HUES64 (cell line): ENCODE measurements around the gene DUOXA2.

Experiments used
- H3K27ac ChIP-seq: 2 replicates; pipeline ENCODE4 v1.7.0; 2013; ENCODE audit warnings: low read depth, low read length, inconsistent platforms
- H3K27me3 ChIP-seq: 2 replicates; pipeline ENCODE4 v1.6.1; 2013; ENCODE audit warnings: mild to moderate bottlenecking, low read length; ENCODE audit not compliant: insufficient read depth
- H3K36me3 ChIP-seq: 2 replicates; pipeline ENCODE4 v1.6.1; 2013; ENCODE audit warnings: mild to moderate bottlenecking, low read length; ENCODE audit not compliant: insufficient read depth
- H3K4me1 ChIP-seq: 2 replicates; pipeline ENCODE4 v1.6.1; 2013; ENCODE audit warnings: mild to moderate bottlenecking, low read length, moderate library complexity; ENCODE audit not compliant: insufficient read depth
- H3K4me3 ChIP-seq: 2 replicates; pipeline ENCODE4 v1.5.1; 2013; ENCODE audit warnings: mild to moderate bottlenecking, low read length, moderate library complexity
- H3K9ac ChIP-seq: 2 replicates; pipeline ENCODE4 v1.6.1; 2013; ENCODE audit warnings: mild to moderate bottlenecking, low read depth, low read length
- H3K9me3 ChIP-seq: 2 replicates; pipeline ENCODE4 v1.6.1; 2013; ENCODE audit warnings: low read depth, low read length; ENCODE audit not compliant: insufficient read depth
- WGBS: fragments of 150-250, 120-280 bp; methylation state at CpG from one replicate; pipeline ENCODE4 v1.1.7; 2013; ENCODE audit warnings: missing lambda C conversion rate; 5-methylcytosine and 5-hydroxymethylcytosine counted together

Gene DUOXA2

DNA sequence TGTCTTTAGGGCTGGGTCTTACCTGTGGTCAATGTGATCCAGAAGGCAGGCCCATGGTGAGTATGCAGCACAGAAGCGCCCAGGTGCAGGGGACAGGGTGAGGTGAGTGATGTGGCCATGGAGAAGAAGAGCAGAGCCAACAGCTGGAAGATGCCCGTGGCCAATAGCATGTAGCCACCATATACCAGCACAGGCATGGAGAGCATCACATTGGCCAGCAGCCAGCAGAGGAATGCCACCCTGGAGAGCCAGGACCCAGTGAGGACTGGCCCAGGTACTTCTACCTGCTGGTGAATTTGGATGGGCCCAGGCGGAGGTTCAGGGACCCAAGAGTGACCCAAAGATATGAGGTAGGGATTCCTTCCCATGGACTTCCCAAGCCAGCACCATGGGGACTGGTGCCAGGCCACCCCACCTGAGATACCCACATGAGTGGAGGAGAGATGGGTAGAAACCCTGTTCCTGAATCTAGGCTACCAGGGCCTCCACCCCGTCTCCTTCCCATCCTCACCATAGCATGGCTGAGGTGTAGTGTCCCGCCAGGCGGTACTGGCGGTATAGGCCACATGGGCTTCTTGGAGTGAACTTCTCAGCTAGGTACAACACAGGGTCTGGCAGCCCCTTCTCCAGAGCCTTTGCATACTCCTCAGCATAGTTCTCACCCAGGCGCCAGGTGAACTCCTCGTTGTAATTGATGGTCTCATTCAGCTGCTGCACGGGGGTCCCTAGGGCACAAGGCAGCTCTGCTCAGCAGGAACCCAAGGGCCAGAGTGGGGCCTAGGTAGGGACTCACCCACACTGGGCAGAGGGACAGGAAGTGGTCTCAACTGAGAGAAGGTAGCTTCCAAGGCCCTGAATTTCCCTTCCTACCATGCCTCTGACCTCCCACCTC, 6.2 kb downstream of the DUOXA2 start:
- Histone ChIP-seq H3K27me3 (peaks cover 60% of the 10 kb centered on the region), H3K4me3 (no peak overlapping the region), H3K36me3 (no peaks in the 10 kb centered on the region), H3K27ac (no peak overlapping the region), H3K4me1 (no peaks in the 10 kb centered on the region), H3K9me3 (no peaks in the 10 kb centered on the region), H3K9ac (no peak overlapping the region)
- WGBS: 95% methylated on average over 10 of the region's 10 CpGs

DNA sequence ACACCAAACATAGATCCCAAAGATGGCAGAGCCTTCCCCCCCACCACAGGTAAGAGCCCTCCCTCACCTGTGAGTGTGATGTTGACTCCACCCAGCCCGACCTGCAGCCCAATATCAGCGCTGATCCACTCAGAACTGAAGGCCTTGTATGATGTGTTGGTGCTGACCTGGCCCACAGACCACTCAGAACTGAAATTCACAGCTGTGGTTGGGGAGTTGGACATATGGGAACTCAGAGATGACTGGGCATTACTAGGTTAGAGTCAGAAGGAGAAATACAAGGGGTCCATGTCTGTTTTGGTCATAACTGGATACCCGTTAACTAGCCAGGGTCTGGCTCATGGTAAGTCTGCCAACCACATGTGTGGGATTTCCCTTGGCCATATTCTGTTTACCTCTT, 6.9 kb downstream of the DUOXA2 start:
- Histone ChIP-seq H3K27me3 (peaks cover 60% of the 10 kb centered on the region), H3K4me3 (no peak overlapping the region), H3K27ac (no peak overlapping the region), H3K9me3 (no peaks in the 10 kb centered on the region), H3K36me3 (no peaks in the 10 kb centered on the region), H3K4me1 (no peaks in the 10 kb centered on the region), H3K9ac (no peak overlapping the region)
- 93% methylated on average over 3 of the region's 3 CpGs for WGBS

DNA sequence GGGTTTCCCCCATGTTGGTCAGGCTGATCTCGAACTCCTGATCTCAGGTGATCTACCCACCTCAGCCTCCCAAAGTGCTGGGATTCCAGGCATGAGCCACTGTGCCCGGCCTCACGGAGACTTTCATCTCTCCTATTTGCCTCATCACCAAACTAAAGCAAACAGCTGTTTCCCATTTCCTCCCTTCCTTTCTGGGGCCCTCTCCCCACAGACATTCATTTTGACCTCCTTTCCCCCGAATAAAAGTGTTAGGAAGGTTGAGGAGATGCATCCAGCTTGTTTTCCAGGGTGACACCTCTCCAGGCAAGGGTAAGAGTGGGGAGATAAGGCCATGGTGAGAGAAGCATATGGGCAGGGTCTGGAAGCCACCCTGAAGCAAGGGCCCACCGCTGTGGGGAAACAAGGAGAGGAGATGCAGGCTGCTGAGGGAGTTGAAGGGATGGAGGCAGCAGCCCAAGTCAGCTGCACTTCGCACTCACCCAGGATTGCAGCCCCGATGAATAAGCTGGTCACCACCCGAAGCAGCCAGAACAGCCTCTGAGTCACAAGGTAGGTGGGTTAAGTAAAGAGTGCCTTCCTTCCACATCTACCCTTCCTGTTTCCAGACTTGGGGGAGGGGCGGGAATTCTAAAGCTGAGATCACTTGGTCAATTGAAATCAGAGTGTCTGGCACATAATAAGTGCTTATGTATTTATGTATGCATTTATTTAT, 7.7 kb downstream of the DUOXA2 start:
- Histone ChIP-seq H3K4me1 (no peaks in the 10 kb centered on the region), H3K36me3 (no peaks in the 10 kb centered on the region), H3K27me3 (peaks cover 60% of the 10 kb centered on the region), H3K9ac (no peak overlapping the region), H3K27ac (no peak overlapping the region), H3K4me3 (no peak overlapping the region), H3K9me3 (no peaks in the 10 kb centered on the region)
- WGBS: 75% methylated on average over 8 of the region's 9 CpGs

DNA sequence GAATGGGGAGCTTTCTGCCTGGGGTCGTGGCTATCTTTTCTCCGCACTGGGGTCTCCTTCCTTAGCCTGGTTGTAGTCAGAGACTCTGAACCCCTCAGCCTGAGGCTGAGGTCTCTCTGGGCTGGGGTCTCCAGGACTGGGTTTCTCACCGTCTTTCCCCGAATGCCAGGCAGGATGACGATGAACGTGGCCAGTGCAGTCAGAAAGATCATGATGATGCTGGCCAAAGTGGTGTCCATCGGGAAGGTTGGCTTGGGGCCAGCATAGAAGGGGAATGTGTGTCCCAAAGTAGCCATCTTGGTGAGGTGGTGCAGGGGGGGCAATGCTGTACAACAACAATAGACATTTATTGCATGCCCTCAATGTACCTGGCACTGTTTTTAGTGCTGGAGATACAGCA, 8.6 kb downstream of the DUOXA2 start:
- H3K27ac ChIP-seq: no peak overlapping the region
- peaks cover 60% of the 10 kb centered on the region for H3K27me3 ChIP-seq
- 91% methylated on average over 7 of the region's 7 CpGs for WGBS

DNA sequence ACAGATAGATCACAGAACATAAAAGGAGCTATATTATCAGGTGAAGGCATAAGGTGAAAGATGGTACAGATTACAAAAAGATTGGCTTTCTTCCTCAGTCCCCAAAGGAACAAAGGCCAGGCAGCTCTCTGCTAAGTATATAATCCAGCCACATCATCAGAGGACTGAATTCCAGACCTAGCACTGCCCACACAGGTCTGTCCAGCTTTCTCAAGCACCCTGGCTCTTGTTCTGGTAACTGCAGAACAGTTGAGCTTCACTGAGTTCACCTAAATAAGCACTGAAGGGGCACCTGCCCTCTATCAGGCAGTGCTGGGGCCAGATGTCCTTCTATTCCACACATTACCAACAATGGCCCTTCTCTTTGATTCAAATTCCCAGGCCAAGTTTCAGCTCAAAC, 9.3 kb downstream of the DUOXA2 start:
- Histone ChIP-seq H3K9me3 (no peaks in the 10 kb centered on the region), H3K4me1 (no peaks in the 10 kb centered on the region), H3K9ac (no peak overlapping the region), H3K27me3 (peaks cover 64% of the 10 kb centered on the region), H3K27ac (no peak overlapping the region), H3K36me3 (no peaks in the 10 kb centered on the region), H3K4me3 (no peak overlapping the region)

More for the DNA sequence above, 8.6 kb downstream of the DUOXA2 start:
- H3K9ac ChIP-seq: no peak overlapping the region
- H3K4me1 ChIP-seq: no peaks in the 10 kb centered on the region
- no peak overlapping the region for H3K4me3 ChIP-seq
- H3K9me3 ChIP-seq: no peaks in the 10 kb centered on the region
- H3K36me3 ChIP-seq: no peaks in the 10 kb centered on the region

DNA sequence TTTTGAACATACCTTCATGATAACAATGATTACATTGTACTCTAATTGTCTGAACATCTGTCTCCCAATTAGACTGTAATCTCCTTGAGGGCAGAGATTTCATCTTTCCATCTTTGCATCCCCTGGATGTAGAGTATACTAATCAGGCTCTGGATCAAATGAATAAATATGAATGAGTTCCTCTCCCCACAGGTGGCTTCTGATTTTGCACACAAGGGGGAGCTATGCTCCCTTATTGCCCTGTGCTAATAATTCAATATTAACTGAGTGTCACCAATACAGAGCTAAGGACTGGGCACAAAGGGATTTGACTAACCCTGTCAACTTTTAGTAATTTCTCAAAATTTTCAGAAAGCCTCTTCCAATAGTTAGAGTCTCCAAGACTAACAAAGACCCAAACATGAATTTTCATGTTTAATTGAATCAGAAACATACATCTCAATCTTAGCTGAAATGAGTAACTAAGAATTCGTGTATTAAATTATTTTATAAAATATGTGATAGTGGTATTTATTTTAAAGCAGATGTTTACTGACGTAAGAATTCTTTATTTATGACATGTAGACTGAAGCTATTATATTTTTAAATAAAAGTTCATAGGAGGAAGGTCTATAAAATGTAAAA, 12.5 kb downstream of the DUOXA2 start:
- peaks cover 92% of the 10 kb centered on the region for H3K27me3 ChIP-seq
- no peak overlapping the region for H3K9ac ChIP-seq
- H3K27ac ChIP-seq: no peak overlapping the region
- H3K36me3 ChIP-seq: no peaks in the 10 kb centered on the region
- 80% methylated on average over 1 of the region's 2 CpGs for WGBS
- no peaks in the 10 kb centered on the region; the same call in 1 of the 2 replicates for H3K9me3 ChIP-seq
- H3K4me1 ChIP-seq: no peaks in the 10 kb centered on the region
- no peak overlapping the region for H3K4me3 ChIP-seq

DNA sequence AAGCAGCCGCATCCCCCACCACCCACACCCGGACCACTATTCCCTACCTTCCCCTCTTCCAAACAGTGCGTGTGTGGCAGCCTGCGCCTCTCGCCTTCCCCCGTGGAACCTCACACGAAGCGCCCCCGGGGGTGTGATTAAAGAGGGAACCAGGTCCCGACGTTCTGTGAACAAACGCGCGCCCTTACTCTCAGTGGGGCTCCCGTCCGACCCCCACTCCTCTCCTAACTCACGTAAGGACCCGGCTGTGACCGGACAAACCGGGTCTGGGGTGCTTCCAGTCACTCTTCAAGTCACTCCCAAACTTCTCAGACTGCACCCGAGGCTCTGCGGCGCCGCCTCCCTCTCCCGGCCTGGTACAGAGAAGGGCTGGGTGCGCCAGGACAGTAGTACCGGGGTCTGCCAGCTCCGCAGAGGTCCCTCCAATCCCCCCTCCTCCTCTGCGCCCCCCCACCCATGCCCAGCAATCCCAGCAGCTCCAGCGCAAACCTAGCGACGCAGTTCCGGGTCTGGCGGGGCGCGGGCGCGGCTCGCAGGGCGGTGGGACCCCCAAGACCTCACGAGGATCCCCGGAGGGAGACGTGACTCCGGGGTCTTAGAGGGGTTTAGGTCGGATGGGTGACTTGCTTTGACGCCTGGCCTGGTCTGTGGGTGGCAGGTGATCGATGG, 15.0 kb downstream of the DUOXA2 start:
- peak overlapping the region; percentile 66 for H3K4me3 ChIP-seq
- no peak overlapping the region for H3K27ac ChIP-seq
- WGBS: 7% methylated on average over 47 of the region's 47 CpGs

DNA sequence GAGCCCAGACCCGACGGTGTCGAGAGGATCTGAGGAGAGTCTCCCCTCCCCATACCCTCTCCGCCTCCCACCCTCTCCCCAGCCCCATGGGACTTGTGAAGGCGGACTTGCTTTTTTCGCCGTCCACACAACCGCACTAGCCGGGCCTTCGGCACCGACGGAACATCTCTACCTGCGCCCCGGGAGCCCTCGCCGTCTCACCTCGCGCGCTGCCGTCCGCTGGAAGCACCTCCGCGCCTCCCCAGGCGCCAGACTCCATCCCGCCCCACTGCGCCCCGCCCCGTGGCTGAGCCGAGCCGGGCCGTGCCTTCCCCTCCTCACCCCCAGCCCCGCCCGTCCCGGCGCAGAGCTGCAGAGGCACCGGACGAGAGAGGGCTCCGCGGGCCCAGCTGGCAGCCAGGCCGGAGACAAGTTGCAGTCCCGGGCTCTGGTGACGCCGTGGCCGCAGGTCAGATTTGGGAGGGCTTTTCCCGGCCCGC, 15.6 kb downstream of the DUOXA2 start, which contains the start of the genes DUOX1 and DUOXA1:
Gene DUOX1 (plus strand): TSS at position 344 of the 479 bp plus-strand sequence. CDS start 1,973 bp downstream, outside the sequence.
Gene DUOXA1 (minus strand): TSS at position 229 of the 479 bp plus-strand sequence. CDS start 6,865 bp downstream, outside the sequence.
- Histone ChIP-seq H3K9me3 (no peaks in the 10 kb centered on the region; the same call in 1 of the 2 replicates), H3K27me3 (peaks cover 100% of the 10 kb centered on the region), H3K27ac (no peak within 1 kb of the TSS), H3K36me3 (no peaks in the 10 kb centered on the region), H3K4me3 (peak within 1 kb of the TSS; percentile 66), H3K9ac (no peak within 1 kb of the TSS; the same call in 1 of the 2 replicates), H3K4me1 (no peaks in the 10 kb centered on the region)
- WGBS: 2% methylated on average over 46 of the region's 46 CpGs

More for the DNA sequence above, 15.0 kb downstream of the DUOXA2 start:
- Histone ChIP-seq H3K27me3 (peaks cover 100% of the 10 kb centered on the region), H3K36me3 (no peaks in the 10 kb centered on the region), H3K9me3 (no peaks in the 10 kb centered on the region; the same call in 1 of the 2 replicates), H3K4me1 (no peaks in the 10 kb centered on the region), H3K9ac (no peak overlapping the region; the same call in 1 of the 2 replicates)

DNA sequence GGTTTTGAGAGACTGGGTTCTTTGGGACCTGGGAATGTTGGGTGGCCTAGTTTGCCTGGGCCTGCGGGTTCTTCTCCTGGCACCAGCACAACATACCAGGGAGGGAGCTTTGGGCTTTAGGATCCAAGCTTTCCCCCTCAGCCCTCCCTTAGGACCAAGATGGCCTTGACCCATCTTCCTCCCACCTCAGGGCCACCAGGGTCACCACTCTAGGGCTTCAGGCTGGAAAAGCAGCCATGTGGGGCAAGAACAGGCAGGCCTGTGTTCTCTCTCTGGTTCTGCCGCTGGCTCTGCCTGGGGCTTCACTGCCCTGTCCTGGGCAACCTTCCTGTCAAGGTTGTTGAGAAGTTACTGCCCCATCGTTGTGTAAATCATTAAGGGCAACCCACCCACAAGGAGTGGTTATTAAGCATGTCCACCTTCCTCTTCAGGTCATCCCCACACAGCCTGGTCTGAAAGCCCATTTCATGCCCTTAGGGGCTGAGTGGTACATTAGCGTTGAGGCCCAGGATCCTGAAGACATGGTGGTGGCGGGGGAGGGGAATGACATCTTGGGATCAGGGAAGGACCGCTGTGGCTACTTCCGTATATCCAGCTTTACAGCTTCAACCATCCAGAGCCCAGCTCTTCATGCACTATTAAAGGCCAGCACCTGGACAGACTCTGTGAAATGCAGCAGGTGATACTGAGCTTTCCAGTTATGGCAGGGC, 16.3 kb downstream of the DUOXA2 start:
- Histone ChIP-seq H3K27ac (no peak overlapping the region), H3K9ac (no peak overlapping the region), H3K9me3 (no peaks in the 10 kb centered on the region; the same call in 1 of the 2 replicates), H3K4me1 (no peaks in the 10 kb centered on the region), H3K4me3 (peak overlapping the region; percentile 66), H3K36me3 (no peaks in the 10 kb centered on the region), H3K27me3 (peaks cover 100% of the 10 kb centered on the region)
- 87% methylated on average over 7 of the region's 7 CpGs for WGBS

DNA sequence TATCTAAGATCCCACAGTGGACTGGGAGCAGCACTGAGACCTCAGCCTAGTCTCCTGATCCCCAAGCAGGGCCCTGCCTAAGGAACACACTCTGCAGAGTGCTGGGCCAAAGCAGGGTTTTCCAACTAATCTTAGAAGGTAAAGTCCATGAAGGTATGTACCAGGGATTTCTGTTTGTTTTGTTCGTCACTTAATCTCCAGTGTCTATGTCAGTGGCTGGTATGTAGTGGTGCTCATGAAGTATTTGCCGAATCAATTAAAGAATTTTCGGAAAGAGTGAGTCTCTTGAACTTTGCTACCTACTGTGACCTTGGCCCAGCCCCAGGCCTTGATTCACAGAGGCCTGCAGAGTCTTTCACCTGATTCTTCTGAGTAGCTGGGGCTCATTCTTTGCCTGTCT, 17.4 kb downstream of the DUOXA2 start:
- H3K27me3 ChIP-seq: peaks cover 98% of the 10 kb centered on the region

More for the DNA sequence above, 17.4 kb downstream of the DUOXA2 start:
- WGBS: 87% methylated on average over 3 of the region's 3 CpGs
- Histone ChIP-seq H3K4me3 (no peak overlapping the region), H3K36me3 (no peaks in the 10 kb centered on the region), H3K27ac (no peak overlapping the region), H3K4me1 (no peaks in the 10 kb centered on the region), H3K9ac (no peak overlapping the region), H3K9me3 (no peaks in the 10 kb centered on the region; the same call in 1 of the 2 replicates)
